ENCODE measurements around the gene CRB1. TPM values are rescaled to one million over a fixed set of nuclear protein-coding genes. Genes with fewer than 3 reads are reported as not detected.

Gene CRB1
- total and polyA plus RNA-seq, 2 experiments from 2014 or later: 0.27 to 0.56 TPM

- Histone ChIP-seq H3K36me3 (ENCODE audit: insufficient read depth) (no peaks in the 10 kb centered on the region), H3K27ac (ENCODE audit: low read depth) (no peak overlapping the region), H3K4me2 (no peak overlapping the region), H4K20me1 (replicated peaks; ENCODE audit: insufficient read depth) (no peaks in the 10 kb centered on the region), H3K4me1 (ENCODE audit: insufficient read depth) (no peaks in the 10 kb centered on the region), H3K9me2 (ENCODE audit: insufficient read depth) (no peaks in the 10 kb centered on the region), H3K4me3 (no peak overlapping the region), H3K27me3 (ENCODE audit: insufficient read depth) (no peaks in the 10 kb centered on the region), H3F3A (replicated peaks; ENCODE audit: low read depth) (no peaks in the 10 kb centered on the region), H2AFZ (no peak overlapping the region), H3K79me2 (replicated peaks; ENCODE audit: insufficient read depth) (no peaks in the 10 kb centered on the region)
- Mint-ChIP-seq H3K4me1 (no peaks in the 10 kb centered on the region), H3K9me3 (no peaks in the 10 kb centered on the region), H3K4me3 (no peak overlapping the region), H3K36me3 (ENCODE audit: low read depth) (no peaks in the 10 kb centered on the region), H3K27me3 (ENCODE audit: insufficient read depth, low read depth, poor library complexity) (peaks cover 1% of the 10 kb centered on the region), H3K27ac (no peak overlapping the region)
- TF ChIP-seq, protein P1, sequence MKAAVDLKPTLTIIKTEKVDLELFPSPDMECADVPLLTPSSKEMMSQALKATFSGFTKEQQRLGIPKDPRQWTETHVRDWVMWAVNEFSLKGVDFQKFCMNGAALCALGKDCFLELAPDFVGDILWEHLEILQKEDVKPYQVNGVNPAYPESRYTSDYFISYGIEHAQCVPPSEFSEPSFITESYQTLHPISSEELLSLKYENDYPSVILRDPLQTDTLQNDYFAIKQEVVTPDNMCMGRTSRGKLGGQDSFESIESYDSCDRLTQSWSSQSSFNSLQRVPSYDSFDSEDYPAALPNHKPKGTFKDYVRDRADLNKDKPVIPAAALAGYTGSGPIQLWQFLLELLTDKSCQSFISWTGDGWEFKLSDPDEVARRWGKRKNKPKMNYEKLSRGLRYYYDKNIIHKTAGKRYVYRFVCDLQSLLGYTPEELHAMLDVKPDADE (IDR thresholded peaks at IDR 0.05): no peak
- TF ChIP-seq CTCF (conservative IDR thresholded peaks at IDR 0.05; ENCODE audit: low read depth in 2 of 2): no peak
- TF ChIP-seq ZNF331 (CRISPR knock-in tag; IDR thresholded peaks at IDR 0.05; ENCODE audit: low read depth): no peak
- TF ChIP-seq, protein P2, sequence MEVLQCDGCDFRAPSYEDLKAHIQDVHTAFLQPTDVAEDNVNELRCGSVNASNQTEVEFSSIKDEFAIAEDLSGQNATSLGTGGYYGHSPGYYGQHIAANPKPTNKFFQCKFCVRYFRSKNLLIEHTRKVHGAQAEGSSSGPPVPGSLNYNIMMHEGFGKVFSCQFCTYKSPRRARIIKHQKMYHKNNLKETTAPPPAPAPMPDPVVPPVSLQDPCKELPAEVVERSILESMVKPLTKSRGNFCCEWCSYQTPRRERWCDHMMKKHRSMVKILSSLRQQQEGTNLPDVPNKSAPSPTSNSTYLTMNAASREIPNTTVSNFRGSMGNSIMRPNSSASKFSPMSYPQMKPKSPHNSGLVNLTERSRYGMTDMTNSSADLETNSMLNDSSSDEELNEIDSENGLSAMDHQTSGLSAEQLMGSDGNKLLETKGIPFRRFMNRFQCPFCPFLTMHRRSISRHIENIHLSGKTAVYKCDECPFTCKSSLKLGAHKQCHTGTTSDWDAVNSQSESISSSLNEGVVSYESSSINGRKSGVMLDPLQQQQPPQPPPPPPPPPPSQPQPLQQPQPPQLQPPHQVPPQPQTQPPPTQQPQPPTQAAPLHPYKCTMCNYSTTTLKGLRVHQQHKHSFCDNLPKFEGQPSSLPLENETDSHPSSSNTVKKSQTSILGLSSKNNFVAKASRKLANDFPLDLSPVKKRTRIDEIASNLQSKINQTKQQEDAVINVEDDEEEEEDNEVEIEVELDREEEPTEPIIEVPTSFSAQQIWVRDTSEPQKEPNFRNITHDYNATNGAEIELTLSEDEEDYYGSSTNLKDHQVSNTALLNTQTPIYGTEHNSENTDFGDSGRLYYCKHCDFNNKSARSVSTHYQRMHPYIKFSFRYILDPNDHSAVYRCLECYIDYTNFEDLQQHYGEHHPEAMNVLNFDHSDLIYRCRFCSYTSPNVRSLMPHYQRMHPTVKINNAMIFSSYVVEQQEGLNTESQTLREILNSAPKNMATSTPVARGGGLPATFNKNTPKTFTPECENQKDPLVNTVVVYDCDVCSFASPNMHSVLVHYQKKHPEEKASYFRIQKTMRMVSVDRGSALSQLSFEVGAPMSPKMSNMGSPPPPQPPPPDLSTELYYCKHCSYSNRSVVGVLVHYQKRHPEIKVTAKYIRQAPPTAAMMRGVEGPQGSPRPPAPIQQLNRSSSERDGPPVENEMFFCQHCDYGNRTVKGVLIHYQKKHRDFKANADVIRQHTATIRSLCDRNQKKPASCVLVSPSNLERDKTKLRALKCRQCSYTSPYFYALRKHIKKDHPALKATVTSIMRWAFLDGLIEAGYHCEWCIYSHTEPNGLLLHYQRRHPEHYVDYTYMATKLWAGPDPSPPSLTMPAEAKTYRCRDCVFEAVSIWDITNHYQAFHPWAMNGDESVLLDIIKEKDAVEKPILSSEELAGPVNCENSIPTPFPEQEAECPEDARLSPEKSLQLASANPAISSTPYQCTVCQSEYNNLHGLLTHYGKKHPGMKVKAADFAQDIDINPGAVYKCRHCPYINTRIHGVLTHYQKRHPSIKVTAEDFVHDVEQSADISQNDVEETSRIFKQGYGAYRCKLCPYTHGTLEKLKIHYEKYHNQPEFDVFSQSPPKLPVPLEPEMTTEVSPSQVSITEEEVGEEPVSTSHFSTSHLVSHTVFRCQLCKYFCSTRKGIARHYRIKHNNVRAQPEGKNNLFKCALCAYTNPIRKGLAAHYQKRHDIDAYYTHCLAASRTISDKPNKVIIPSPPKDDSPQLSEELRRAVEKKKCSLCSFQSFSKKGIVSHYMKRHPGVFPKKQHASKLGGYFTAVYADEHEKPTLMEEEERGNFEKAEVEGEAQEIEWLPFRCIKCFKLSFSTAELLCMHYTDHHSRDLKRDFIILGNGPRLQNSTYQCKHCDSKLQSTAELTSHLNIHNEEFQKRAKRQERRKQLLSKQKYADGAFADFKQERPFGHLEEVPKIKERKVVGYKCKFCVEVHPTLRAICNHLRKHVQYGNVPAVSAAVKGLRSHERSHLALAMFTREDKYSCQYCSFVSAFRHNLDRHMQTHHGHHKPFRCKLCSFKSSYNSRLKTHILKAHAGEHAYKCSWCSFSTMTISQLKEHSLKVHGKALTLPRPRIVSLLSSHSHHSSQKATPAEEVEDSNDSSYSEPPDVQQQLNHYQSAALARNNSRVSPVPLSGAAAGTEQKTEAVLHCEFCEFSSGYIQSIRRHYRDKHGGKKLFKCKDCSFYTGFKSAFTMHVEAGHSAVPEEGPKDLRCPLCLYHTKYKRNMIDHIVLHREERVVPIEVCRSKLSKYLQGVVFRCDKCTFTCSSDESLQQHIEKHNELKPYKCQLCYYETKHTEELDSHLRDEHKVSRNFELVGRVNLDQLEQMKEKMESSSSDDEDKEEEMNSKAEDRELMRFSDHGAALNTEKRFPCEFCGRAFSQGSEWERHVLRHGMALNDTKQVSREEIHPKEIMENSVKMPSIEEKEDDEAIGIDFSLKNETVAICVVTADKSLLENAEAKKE (CRISPR knock-in tag; IDR thresholded peaks at IDR 0.05): no peak
- TF ChIP-seq, protein P3, sequence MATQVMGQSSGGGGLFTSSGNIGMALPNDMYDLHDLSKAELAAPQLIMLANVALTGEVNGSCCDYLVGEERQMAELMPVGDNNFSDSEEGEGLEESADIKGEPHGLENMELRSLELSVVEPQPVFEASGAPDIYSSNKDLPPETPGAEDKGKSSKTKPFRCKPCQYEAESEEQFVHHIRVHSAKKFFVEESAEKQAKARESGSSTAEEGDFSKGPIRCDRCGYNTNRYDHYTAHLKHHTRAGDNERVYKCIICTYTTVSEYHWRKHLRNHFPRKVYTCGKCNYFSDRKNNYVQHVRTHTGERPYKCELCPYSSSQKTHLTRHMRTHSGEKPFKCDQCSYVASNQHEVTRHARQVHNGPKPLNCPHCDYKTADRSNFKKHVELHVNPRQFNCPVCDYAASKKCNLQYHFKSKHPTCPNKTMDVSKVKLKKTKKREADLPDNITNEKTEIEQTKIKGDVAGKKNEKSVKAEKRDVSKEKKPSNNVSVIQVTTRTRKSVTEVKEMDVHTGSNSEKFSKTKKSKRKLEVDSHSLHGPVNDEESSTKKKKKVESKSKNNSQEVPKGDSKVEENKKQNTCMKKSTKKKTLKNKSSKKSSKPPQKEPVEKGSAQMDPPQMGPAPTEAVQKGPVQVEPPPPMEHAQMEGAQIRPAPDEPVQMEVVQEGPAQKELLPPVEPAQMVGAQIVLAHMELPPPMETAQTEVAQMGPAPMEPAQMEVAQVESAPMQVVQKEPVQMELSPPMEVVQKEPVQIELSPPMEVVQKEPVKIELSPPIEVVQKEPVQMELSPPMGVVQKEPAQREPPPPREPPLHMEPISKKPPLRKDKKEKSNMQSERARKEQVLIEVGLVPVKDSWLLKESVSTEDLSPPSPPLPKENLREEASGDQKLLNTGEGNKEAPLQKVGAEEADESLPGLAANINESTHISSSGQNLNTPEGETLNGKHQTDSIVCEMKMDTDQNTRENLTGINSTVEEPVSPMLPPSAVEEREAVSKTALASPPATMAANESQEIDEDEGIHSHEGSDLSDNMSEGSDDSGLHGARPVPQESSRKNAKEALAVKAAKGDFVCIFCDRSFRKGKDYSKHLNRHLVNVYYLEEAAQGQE (IDR thresholded peaks at IDR 0.05; ENCODE audit: unreplicated experiment): no peak
- TF ChIP-seq POLR2AphosphoS5 (IDR thresholded peaks at IDR 0.05; ENCODE audit: low read depth): no peak
- no peak for TF ChIP-seq JUNB (IDR thresholded peaks at IDR 0.05; ENCODE audit: unreplicated experiment)
- no peak for TF ChIP-seq CREB1 (CRISPR knock-in tag; IDR thresholded peaks at IDR 0.05; ENCODE audit: low read depth)
- no peak for TF ChIP-seq STAT1 (IDR thresholded peaks at IDR 0.05; ENCODE audit: unreplicated experiment)
- TF ChIP-seq EZH2 (IDR thresholded peaks at IDR 0.05; ENCODE audit: low read depth, unreplicated experiment): no peak
- no peak for TF ChIP-seq EZH2phosphoT487 (IDR thresholded peaks at IDR 0.05; ENCODE audit: unreplicated experiment)
- no peak for TF ChIP-seq ZNF114 (CRISPR knock-in tag; IDR thresholded peaks at IDR 0.05)
- no peak for TF ChIP-seq NANOG (IDR thresholded peaks at IDR 0.05; ENCODE audit: borderline replicate concordance)
- DNase-seq (ENCODE audit: low spot score) (no peak), ATAC-seq (no peak)
Measured at GRCh38 chr1:197374428-197374827, 106.4 kb downstream of the CRB1 start.
